ENCODE measurements around the gene MCF2L2. TPM values are rescaled to one million over a fixed set of nuclear protein-coding genes. Genes with fewer than 3 reads are reported as not detected.

Gene MCF2L2
- total RNA-seq, 4 donors from 2014 or later = 0.16 to 0.66 (median 0.26) TPM

GRCh38 chr3:183313764-183314163, 114.7 kb downstream of the MCF2L2 start:
- no peak for TF ChIP-seq CTCF (IDR thresholded peaks at IDR 0.05; ENCODE audit: low read depth)

- TF ChIP-seq CTCF (IDR thresholded peaks at IDR 0.05; ENCODE audit: low read depth) = no peak
These were observed 115.1 kb downstream of the MCF2L2 start for GRCh38 chr3:183313351-183313750.

- TF ChIP-seq CTCF (IDR thresholded peaks at IDR 0.05; ENCODE audit: low read depth) = no peak
These were observed 116.0 kb downstream of the MCF2L2 start for GRCh38 chr3:183312433-183312832.

GRCh38 chr3:183310936-183311335, 117.5 kb downstream of the MCF2L2 start:
- no peak for TF ChIP-seq CTCF (IDR thresholded peaks at IDR 0.05; ENCODE audit: low read depth)

- TF ChIP-seq CTCF (IDR thresholded peaks at IDR 0.05; ENCODE audit: low read depth) = no peak
These were observed 119.1 kb downstream of the MCF2L2 start for GRCh38 chr3:183309276-183309675.

GRCh38 chr3:183308751-183309150, 119.7 kb downstream of the MCF2L2 start:
- TF ChIP-seq CTCF (IDR thresholded peaks at IDR 0.05; ENCODE audit: low read depth) = no peak

GRCh38 chr3:183307749-183308148, 120.7 kb downstream of the MCF2L2 start:
- no peak for TF ChIP-seq CTCF (IDR thresholded peaks at IDR 0.05; ENCODE audit: low read depth)
